PFSK-1 (cell line): ENCODE measurements around the gene STXBP5.

Experiments used
- FOXP2 ChIP-seq: optimal IDR thresholded peaks from 2 replicates; pipeline ENCODE3; 2011; ENCODE audit warnings: borderline replicate concordance, control low read depth, inconsistent platforms; ENCODE audit not compliant: insufficient read depth; ENCODE audit errors: extremely low read length, extremely low read depth
- POLR2AphosphoS5 ChIP-seq: IDR thresholded peaks from 2 replicates; pipeline ENCODE4 v1.6.1; 2012; ENCODE audit warnings: low read depth, mild to moderate bottlenecking, control low read depth, low read length, moderate library complexity
- REST ChIP-seq, 2 experiments: IDR thresholded peaks; 2 replicates each; pipeline versions ENCODE4 v1.6.1 to v1.8.0; 2011 to 2012; ENCODE audit warnings: low read depth in 2 of 2, low read length in 2 of 2, control low read depth in 1 of 2, inconsistent platforms in 1 of 2, mild to moderate bottlenecking in 1 of 2, moderate library complexity in 1 of 2; ENCODE audit not compliant: insufficient read depth in 1 of 2
- SIN3A ChIP-seq: IDR thresholded peaks from 2 replicates; pipeline ENCODE4 v1.6.1; 2012; ENCODE audit warnings: mild to moderate bottlenecking, low read length, moderate library complexity, borderline replicate concordance; ENCODE audit not compliant: insufficient read depth
- TAF1 ChIP-seq: IDR thresholded peaks from 2 replicates; pipeline ENCODE4 v1.6.1; 2012; ENCODE audit warnings: low read length, control low read depth, borderline replicate concordance; ENCODE audit not compliant: insufficient read depth

- TF ChIP-seq FOXP2 (no peak), POLR2AphosphoS5 (no peak), SIN3A (no peak), REST (IDR thresholded peaks at IDR 0.05; ENCODE audit: insufficient read depth in 1 of 2, low read depth in 2 of 2, low read length in 2 of 2) (no peak), TAF1 (no peak)
Measured at GRCh38 chr6:147207351-147207750, 3.1 kb downstream of the STXBP5 start.
